Measurements from ENCODE around the gene TRIM67. TPM values are rescaled to one million over a fixed set of nuclear protein-coding genes. Genes with fewer than 3 reads are reported as not detected.
A peak's percentile ranks its signal among the peaks of the same experiment; 100 is the strongest.

The TRIM67 gene
- total and polyA plus RNA-seq, 9 of the 15 experiments (the other 6 are each of a cell fraction or from before 2014, with no cell fraction given): 0.04 to 0.60 (median 0.31) TPM

GRCh38 chr1:231139125-231139649 is 22.7 kb upstream of the TRIM67 start (continued):
- TF ChIP-seq, protein P1, sequence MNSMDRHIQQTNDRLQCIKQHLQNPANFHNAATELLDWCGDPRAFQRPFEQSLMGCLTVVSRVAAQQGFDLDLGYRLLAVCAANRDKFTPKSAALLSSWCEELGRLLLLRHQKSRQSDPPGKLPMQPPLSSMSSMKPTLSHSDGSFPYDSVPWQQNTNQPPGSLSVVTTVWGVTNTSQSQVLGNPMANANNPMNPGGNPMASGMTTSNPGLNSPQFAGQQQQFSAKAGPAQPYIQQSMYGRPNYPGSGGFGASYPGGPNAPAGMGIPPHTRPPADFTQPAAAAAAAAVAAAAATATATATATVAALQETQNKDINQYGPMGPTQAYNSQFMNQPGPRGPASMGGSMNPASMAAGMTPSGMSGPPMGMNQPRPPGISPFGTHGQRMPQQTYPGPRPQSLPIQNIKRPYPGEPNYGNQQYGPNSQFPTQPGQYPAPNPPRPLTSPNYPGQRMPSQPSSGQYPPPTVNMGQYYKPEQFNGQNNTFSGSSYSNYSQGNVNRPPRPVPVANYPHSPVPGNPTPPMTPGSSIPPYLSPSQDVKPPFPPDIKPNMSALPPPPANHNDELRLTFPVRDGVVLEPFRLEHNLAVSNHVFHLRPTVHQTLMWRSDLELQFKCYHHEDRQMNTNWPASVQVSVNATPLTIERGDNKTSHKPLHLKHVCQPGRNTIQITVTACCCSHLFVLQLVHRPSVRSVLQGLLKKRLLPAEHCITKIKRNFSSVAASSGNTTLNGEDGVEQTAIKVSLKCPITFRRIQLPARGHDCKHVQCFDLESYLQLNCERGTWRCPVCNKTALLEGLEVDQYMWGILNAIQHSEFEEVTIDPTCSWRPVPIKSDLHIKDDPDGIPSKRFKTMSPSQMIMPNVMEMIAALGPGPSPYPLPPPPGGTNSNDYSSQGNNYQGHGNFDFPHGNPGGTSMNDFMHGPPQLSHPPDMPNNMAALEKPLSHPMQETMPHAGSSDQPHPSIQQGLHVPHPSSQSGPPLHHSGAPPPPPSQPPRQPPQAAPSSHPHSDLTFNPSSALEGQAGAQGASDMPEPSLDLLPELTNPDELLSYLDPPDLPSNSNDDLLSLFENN (IDR thresholded peaks at IDR 0.05; ENCODE audit: low read depth in 2 of 2, low read length in 2 of 2): no peak
- TF ChIP-seq SMAD4 (CRISPR knock-in tag; conservative IDR thresholded peaks at IDR 0.05): peak; percentile 36
- peak; percentile 47; the same call in 1 of the 2 replicates for TF ChIP-seq ETV1 (tag; conservative IDR thresholded peaks at IDR 0.05; ENCODE audit: low read depth)
- no peak for TF ChIP-seq MECOM (CRISPR knock-in tag; IDR thresholded peaks at IDR 0.05)
- TF ChIP-seq ZNF134 (CRISPR knock-in tag; conservative IDR thresholded peaks at IDR 0.05): peak; percentile 53; the same call in 1 of the 2 replicates
- no peak for TF ChIP-seq MTA2 (IDR thresholded peaks at IDR 0.05; ENCODE audit: low read depth)
- no peak for TF ChIP-seq EGR1 (conservative IDR thresholded peaks at IDR 0.05)
- TF ChIP-seq LEF1 (IDR thresholded peaks at IDR 0.05): no peak
- no peak for TF ChIP-seq PHB (CRISPR knock-in tag; IDR thresholded peaks at IDR 0.05)
- TF ChIP-seq THAP12 (CRISPR knock-in tag; IDR thresholded peaks at IDR 0.05): no peak
- TF ChIP-seq ZNF639 (CRISPR knock-in tag; conservative IDR thresholded peaks at IDR 0.05 in 1 of 2, IDR thresholded peaks at IDR 0.05 in 1 of 2): peak in 1 of 2 experiments; percentile 45; a peak in 1 of 4 replicates
- no peak for TF ChIP-seq NFIC (IDR thresholded peaks at IDR 0.05)
- no peak for TF ChIP-seq ZNF277 (CRISPR knock-in tag; IDR thresholded peaks at IDR 0.05; ENCODE audit: borderline replicate concordance)
- no peak for TF ChIP-seq BCOR (IDR thresholded peaks at IDR 0.05)
- TF ChIP-seq ZNF644 (tag; IDR thresholded peaks at IDR 0.05; ENCODE audit: low read depth): no peak
- TF ChIP-seq SMAD3 (CRISPR knock-in tag; conservative IDR thresholded peaks at IDR 0.05): 0 out of 2 replicates have a peak, but pooled peaks have one; percentile 45
- no peak for TF ChIP-seq ZNF263 (CRISPR knock-in tag; IDR thresholded peaks at IDR 0.05; ENCODE audit: borderline replicate concordance)
- TF ChIP-seq HDAC8 (tag; IDR thresholded peaks at IDR 0.05): no peak
- no peak for TF ChIP-seq ZNF561 (CRISPR knock-in tag; conservative IDR thresholded peaks at IDR 0.05)
- TF ChIP-seq ERF (CRISPR knock-in tag; IDR thresholded peaks at IDR 0.05): no peak
- peak; percentile 25; the same call in 1 of the 2 replicates for TF ChIP-seq SMARCA4 (IDR thresholded peaks at IDR 0.05)
- TF ChIP-seq ZNF41 (CRISPR knock-in tag; conservative IDR thresholded peaks at IDR 0.05): 0 out of 2 replicates have a peak, but pooled peaks have one; percentile 27

Data from K562 (cell line).